ENCODE measurements around the gene UNC50.

GRCh38 chr2:98649992-98650375 lies 41.6 kb downstream of the UNC50 start:
- no peak for TF ChIP-seq CTCF (conservative IDR thresholded peaks at IDR 0.05 in 1 of 2, IDR thresholded peaks at IDR 0.05 in 1 of 2; ENCODE audit: low read depth in 1 of 2, low read length in 2 of 2)
- no peak for TF ChIP-seq EZH2 (IDR thresholded peaks at IDR 0.05; ENCODE audit: low read length, missing control alignments)
